Upper lobe of left lung (tissue), 6 donors: Measurements from ENCODE around the gene ZFAND5. TPM values are rescaled to one million over a fixed set of nuclear protein-coding genes. Genes with fewer than 3 reads are reported as not detected.

Experiments used
- ATAC-seq, 2 donors: fragments of 200-7000 bp; cut with Tn5 transposase; one replicate each; pipeline ENCODE4 v1.9.1; 2022; ENCODE audit warnings: mild to moderate bottlenecking in 2 of 2, moderate library complexity in 2 of 2; ENCODE audit not compliant: low FRiP score in 2 of 2
- DNase-seq, 2 donors: peaks; one replicate each; pipeline ENCODE4 v3.0.0-alpha.2; 2019 to 2020
- H3K27ac ChIP-seq, 4 donors: fragments of 200-600 bp; sonication (generic); one replicate each; pipeline ENCODE4 v1.5.1; 2016 to 2019
- H3K27me3 ChIP-seq, 4 donors: fragments of 200-600 bp; sonication (generic); one replicate each; pipeline ENCODE4 v1.5.1; 2017 to 2019
- H3K36me3 ChIP-seq, 4 donors: fragments of 200-600 bp; sonication (generic); one replicate each; pipeline ENCODE4 v1.5.1; 2016 to 2019
- H3K4me1 ChIP-seq, 4 donors: fragments of 200-600 bp; sonication (generic); one replicate each; pipeline ENCODE4 v1.5.1; 2018 to 2019
- H3K4me3 ChIP-seq, 4 donors: fragments of 200-600 bp; sonication (generic); one replicate each; pipeline ENCODE4 v1.5.1; 2017 to 2019; ENCODE audit warnings: mild to moderate bottlenecking in 2 of 4, moderate library complexity in 1 of 4
- H3K9me3 ChIP-seq, 4 donors: fragments of 200-600 bp; sonication (generic); one replicate each; pipeline ENCODE4 v1.5.1; 2018 to 2019
- CTCF ChIP-seq, 6 experiments: fragments of 450-650 bp in 4 of 6; fragments of 200-600 bp in 2 of 6; sonication (generic) in 2 of 6; IDR thresholded peaks; one replicate each; pipeline ENCODE4 v1.5.1; 2016 to 2019; ENCODE audit warnings: antibody characterized with exemption in 6 of 6
- EP300 ChIP-seq, 4 donors: sonication (generic); formaldehyde crosslinking; IDR thresholded peaks; one replicate each; pipeline ENCODE4 v1.5.1; 2017; ENCODE audit warnings: antibody characterized with exemption in 4 of 4, control low read depth in 2 of 4
- POLR2A ChIP-seq, 4 donors: fragments of 450-650 bp; IDR thresholded peaks; one replicate each; pipeline ENCODE4 v1.5.1; 2016 to 2017; ENCODE audit warnings: antibody characterized with exemption in 4 of 4, mild to moderate bottlenecking in 2 of 4
- POLR2AphosphoS5 ChIP-seq, 2 donors: sonication (generic); formaldehyde crosslinking; IDR thresholded peaks; one replicate each; pipeline ENCODE4 v1.5.1; 2017; ENCODE audit warnings: antibody characterized with exemption in 2 of 2
- WGBS, 2 donors: methylation state at CpG; one replicate each; pipeline ENCODE4 v1.1.5; 2017 to 2018; 5-methylcytosine and 5-hydroxymethylcytosine counted together
- total RNA-seq, 6 donors: library from RNA; depleted of rRNA in 4 of 6; stranded (reverse); fragments of >200 nt in 4 of 6; gene quantifications; one replicate each; pipeline versions ENCODE4 v1.1.0 to v1.2.1, GENCODE V29; 2016 to 2021
- donor health status: DM: no; HTN: no; CAD: no; lungs with moderate emphysema.
- donor health status: DM: no; HTN: yes; CAD: no; lungs with severe emphysema.

The ZFAND5 gene
- total RNA-seq, 6 donors from 2014 or later = 199 to 483 (median 293) TPM

- WGBS, 2 donors = 0 to 2% methylated on average over 2 of the region's 2 CpGs
- H3K4me3 ChIP-seq = peak overlapping the region; percentile 63 to 91 (median 75)
- H3K36me3 ChIP-seq = peaks cover 0 to 40% (median 16%) of the 10 kb centered on the region in 4 donors
- peaks cover 36 to 57% (median 46%) of the 10 kb centered on the region in 4 donors for H3K4me1 ChIP-seq
- no peak for ATAC-seq
- no peaks in the 10 kb centered on the region for H3K9me3 ChIP-seq
- DNase-seq = peak in 1 of 2 donors; percentile 90
- no peaks in the 10 kb centered on the region for H3K27me3 ChIP-seq
- TF ChIP-seq EP300 (IDR thresholded peaks at IDR 0.05) (peak in 1 of 4 donors; percentile 76), POLR2AphosphoS5 (IDR thresholded peaks at IDR 0.05) (peak; percentile 66 to 86), CTCF (IDR thresholded peaks at IDR 0.05) (no peak), POLR2A (IDR thresholded peaks at IDR 0.05) (peak in 3 of 4 donors; percentile 18 to 71 (median 58))
- H3K27ac ChIP-seq = peak overlapping the region; percentile 100
Measured at GRCh38 chr9:72362680-72363139, 2.3 kb downstream of the ZFAND5 start.

- no peaks in the 10 kb centered on the region for H3K9me3 ChIP-seq
- peak overlapping the region; percentile 100 for H3K27ac ChIP-seq
- 20 to 21% methylated on average over 2 of the region's 2 CpGs for WGBS, 2 donors
- H3K36me3 ChIP-seq = peaks cover 0 to 46% (median 17%) of the 10 kb centered on the region in 4 donors
- no peak for ATAC-seq
- H3K27me3 ChIP-seq = no peaks in the 10 kb centered on the region
- peak overlapping the region; percentile 63 to 91 (median 75) for H3K4me3 ChIP-seq
- no peak for TF ChIP-seq CTCF (IDR thresholded peaks at IDR 0.05)
- peak in 1 of 4 donors; percentile 36 for TF ChIP-seq EP300 (IDR thresholded peaks at IDR 0.05)
- H3K4me1 ChIP-seq = peaks cover 42 to 63% (median 52%) of the 10 kb centered on the region in 4 donors
- DNase-seq = no peak
Measured at GRCh38 chr9:72362118-72362531, 2.9 kb downstream of the ZFAND5 start.

GRCh38 chr9:72361217-72361616, 3.8 kb downstream of the ZFAND5 start:
- no peak for ATAC-seq
- H3K27me3 ChIP-seq = no peaks in the 10 kb centered on the region

GRCh38 chr9:72360324-72360723, 4.7 kb downstream of the ZFAND5 start:
- peaks cover 17 to 64% (median 27%) of the 10 kb centered on the region in 4 donors for H3K36me3 ChIP-seq
- DNase-seq (no peak), ATAC-seq (no peak)
- H3K27me3 ChIP-seq = no peaks in the 10 kb centered on the region
- peak overlapping the region in 2 of 4 donors; percentile 70 to 91 for H3K4me3 ChIP-seq
- H3K27ac ChIP-seq = peak overlapping the region; percentile 100
- TF ChIP-seq POLR2AphosphoS5 (IDR thresholded peaks at IDR 0.05) (no peak), EP300 (IDR thresholded peaks at IDR 0.05) (no peak), POLR2A (IDR thresholded peaks at IDR 0.05) (no peak)
- peaks cover 57 to 68% (median 60%) of the 10 kb centered on the region in 4 donors for H3K4me1 ChIP-seq
- no peaks in the 10 kb centered on the region for H3K9me3 ChIP-seq

More at GRCh38 chr9:72361217-72361616, 3.8 kb downstream of the ZFAND5 start:
- H3K9me3 ChIP-seq = no peaks in the 10 kb centered on the region
- peaks cover 9 to 55% (median 23%) of the 10 kb centered on the region in 4 donors for H3K36me3 ChIP-seq
- H3K27ac ChIP-seq = peak overlapping the region; percentile 100
- TF ChIP-seq POLR2A (IDR thresholded peaks at IDR 0.05) (no peak), POLR2AphosphoS5 (IDR thresholded peaks at IDR 0.05) (no peak), EP300 (IDR thresholded peaks at IDR 0.05) (no peak), CTCF (IDR thresholded peaks at IDR 0.05) (no peak)
- WGBS, 2 donors = 23 to 29% methylated on average over 3 of the region's 3 CpGs
- no peak for DNase-seq
- H3K4me3 ChIP-seq = peak overlapping the region; percentile 63 to 91 (median 75)
- H3K4me1 ChIP-seq = peaks cover 49 to 66% (median 57%) of the 10 kb centered on the region in 4 donors

- peak in 1 of 2 donors; percentile 26 for ATAC-seq
- TF ChIP-seq POLR2AphosphoS5 (IDR thresholded peaks at IDR 0.05) = peak in 1 of 2 donors; percentile 50
- no peak for TF ChIP-seq CTCF (IDR thresholded peaks at IDR 0.05)
- Histone ChIP-seq H3K9me3 (no peaks in the 10 kb centered on the region), H3K27ac (peak overlapping the region; percentile 16 to 100 (median 50)), H3K36me3 (peaks cover 24 to 93% (median 45%) of the 10 kb centered on the region in 4 donors), H3K4me1 (peaks cover 54 to 70% (median 57%) of the 10 kb centered on the region in 4 donors), H3K4me3 (no peak overlapping the region), H3K27me3 (no peaks in the 10 kb centered on the region)
- WGBS, 2 donors = 34 to 36% methylated on average over 8 of the region's 8 CpGs
- DNase-seq = no peak
Measured at GRCh38 chr9:72356041-72356582, 8.9 kb downstream of the ZFAND5 start.
